CD4-positive, alpha-beta T cell treated with Interleukin-1 beta for 1 hour (primary cell): ENCODE measurements around the gene RNLS.
"Not testable (repeated sequence)": the region's sequence is repeated elsewhere in the genome, so short reads cannot be mapped to it uniquely, and the experiment has no call there.

Source experiments
- DNase-seq, 2 donors: peaks; one replicate each; pipeline ENCODE4 v3.0.0-alpha.2; 2020 to 2022

Gene RNLS

DNA sequence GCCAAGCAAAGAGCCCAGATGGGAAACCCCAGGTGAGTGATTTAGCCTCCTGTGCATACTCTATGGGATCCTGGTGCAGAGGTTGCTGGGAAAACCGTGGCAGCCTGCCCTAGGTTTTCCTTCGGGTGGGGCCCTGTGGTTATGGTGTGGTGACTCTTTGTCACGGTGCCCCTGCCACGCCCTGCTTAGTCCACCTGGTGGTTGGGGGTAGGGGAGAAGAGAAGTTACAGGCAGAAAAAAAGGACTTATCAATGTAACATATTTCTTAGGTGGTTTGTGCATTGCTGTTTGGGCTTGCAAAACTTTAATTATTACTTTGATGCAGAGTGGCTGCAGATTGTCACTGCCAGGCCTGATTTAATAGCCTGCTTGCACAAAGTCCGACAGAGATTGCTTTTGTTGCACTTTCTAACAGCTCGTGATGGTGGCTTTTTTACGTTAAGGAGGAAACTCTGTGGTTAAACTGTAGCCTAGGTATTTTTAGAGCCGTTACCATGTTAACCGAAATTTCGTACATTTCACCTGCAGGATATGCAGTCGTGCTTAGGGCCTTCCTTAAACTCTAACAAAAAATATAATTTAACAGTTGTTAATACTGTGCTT, 197.4 kb downstream of the RNLS start:
- DNase-seq: peak; percentile 59 to 73

GRCh38 chr10:88383276-88383675, 199.8 kb downstream of the RNLS start:
- no peak for DNase-seq

- no peak for DNase-seq
These were observed 200.4 kb downstream of the RNLS start for GRCh38 chr10:88382699-88383098.

GRCh38 chr10:88379575-88379974, 203.5 kb downstream of the RNLS start:
- DNase-seq: no peak

DNA sequence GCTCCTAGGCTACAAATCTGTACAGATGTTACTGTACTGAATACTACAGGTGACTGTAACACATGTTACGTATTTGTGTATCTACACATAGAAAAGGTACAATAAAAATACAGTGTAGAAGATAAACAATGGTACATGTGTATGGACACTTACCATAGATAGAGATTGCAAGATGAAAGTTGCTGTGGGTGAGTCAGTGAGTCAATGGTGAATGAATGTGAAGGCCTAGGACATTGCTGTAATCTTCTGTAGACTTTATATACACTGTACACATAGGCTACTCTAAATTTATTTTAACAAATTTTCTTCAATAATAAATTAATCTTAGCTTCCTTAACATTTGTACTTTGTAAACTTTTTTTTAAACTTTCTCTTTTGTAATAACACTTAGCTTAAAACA, 205.6 kb downstream of the RNLS start:
- DNase-seq: no peak

DNA sequence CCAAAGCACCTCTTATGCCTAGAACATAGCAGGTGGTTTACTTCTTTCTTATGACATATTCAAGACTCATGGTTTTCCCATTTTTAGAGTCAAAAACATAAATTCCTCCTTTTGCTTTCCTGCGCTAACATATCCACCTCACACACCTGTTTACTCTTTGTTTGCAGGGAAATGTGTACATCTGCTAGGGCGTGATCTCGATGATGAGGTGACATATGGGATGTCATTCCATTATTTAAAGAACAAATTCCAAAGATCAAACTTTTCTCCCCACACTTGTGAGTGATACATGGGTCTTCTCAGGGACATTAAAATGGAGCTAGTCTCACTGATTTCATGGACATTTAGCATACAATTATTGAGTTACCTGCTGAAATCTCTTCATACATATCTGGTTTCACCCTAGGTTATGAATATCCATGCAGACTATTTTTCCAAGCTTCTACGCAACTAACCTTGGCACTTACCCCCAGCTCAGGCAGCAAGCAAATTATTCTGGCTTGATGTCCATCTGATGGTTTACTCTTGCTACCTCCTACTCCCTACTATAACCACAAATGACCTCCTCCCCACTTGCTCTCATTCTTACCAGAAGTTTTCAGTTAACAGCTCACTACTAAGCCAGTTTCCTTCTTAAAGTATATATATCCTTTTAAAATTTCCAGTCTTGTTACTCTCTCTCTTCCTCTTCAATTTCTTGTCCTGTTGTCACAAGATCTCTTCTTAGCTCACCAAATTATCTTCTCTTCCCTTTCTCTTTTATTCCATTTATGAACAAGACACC, 208.5 kb downstream of the RNLS start:
- no peak for DNase-seq

DNA sequence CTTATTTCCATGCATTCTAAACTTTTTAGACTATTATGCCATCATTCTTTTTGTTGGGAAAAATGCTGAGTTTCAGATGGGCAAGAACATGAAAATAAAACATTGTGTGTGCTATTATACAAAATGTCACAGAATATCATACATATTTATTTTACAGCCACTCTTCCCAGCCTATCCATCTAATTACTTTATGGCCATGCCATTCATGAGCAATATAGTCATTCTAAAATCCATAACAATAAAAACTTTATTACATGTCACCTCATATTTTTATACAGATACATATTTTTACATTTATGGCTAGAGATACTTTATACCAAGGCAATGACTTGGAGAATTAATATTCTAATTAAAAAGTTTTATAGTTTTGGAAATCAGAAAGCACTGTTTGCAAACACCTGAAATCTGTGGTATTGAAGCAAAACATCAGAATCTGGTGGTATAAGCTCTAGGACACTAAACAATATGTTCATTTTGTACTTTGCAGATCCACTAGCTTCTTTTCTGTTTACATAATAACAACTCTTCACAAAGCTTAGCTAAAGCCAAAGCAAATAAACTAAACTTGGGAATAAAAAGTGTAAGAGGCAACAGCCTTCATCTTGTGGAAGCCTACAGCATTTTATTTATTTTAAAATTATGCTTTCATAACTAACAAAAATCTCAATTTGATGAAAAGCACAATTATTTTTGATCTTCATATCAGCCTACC, 210.1 kb downstream of the RNLS start:
- no peak for DNase-seq

DNA sequence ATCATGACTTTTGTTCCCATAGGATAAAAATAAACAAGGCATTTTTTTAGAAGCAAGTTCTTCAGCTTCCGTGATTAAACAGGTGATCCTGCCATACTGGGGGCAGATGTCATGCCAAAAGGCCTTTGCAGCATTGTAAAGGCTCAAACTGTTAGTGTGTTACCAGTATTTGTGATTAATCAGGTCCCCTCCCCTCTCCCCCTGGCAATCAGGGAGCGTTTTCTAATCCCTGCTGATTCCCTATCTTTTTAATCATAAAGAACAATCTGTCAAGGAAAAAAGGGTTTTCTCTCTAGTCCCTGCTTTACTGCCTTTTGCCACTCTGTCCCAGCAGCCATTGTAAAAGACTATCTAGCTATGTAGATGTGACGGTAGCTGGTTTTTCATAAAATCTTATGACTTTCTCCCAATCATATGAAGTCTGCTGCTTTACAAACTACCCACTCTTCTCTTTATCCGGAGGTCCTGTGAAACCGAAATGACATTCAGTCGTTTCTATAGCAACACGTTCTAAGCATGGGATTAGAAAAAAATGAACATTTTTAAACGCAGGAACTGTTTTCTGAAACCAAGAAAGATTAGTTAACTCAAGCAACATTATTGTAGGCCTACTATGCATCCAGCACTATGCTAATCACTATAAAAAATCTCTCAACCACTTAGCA, 210.9 kb downstream of the RNLS start:
- DNase-seq: no peak

- no peak for DNase-seq
These were observed 212.4 kb downstream of the RNLS start for GRCh38 chr10:88370713-88371112.

- no peak for DNase-seq
These were observed 216.3 kb downstream of the RNLS start for GRCh38 chr10:88366772-88367171.

DNA sequence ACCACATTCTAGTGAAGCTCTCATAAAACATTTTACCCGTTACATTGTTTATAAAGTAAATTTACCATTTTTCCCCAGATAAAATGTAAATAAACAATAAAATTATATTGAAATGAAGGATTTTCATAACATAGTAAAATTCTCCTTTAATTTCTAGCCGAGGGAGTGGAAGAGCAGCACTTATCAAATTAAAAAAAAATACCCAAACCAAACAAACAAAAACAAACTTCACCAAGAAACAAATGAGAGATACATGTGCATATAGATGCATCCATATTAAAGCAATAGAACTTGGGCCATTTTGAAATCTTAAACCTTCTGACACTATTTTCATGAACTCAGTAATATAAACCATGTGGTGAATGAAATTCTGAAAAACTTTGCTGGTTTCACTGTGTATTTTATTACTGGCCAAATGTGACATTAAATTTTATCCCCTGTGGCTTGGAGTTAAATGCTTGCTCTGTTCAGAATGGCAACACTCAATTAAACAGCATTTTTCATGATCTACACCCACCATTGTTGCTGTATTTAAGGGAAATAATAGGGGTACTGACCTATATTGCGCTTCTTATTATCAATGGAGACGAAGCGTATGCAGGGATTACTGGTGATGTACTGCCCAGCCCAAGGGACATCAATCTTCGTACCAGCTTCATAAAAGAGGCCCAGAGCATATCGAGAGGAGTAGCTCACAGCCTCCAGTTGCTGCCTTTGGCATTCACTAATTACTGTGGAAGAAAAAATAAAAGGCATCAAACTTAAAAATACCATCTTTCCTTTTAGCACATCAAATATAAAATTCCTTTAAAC, 220.9 kb downstream of the RNLS start:
- DNase-seq: no peak

- no peak for DNase-seq
These were observed 221.6 kb downstream of the RNLS start for GRCh38 chr10:88361494-88361893.

- not testable (repeated sequence) for DNase-seq
These were observed 227.4 kb downstream of the RNLS start for GRCh38 chr10:88355750-88356149.

GRCh38 chr10:88347597-88348304, 235.4 kb downstream of the RNLS start:
- no peak for DNase-seq

DNA sequence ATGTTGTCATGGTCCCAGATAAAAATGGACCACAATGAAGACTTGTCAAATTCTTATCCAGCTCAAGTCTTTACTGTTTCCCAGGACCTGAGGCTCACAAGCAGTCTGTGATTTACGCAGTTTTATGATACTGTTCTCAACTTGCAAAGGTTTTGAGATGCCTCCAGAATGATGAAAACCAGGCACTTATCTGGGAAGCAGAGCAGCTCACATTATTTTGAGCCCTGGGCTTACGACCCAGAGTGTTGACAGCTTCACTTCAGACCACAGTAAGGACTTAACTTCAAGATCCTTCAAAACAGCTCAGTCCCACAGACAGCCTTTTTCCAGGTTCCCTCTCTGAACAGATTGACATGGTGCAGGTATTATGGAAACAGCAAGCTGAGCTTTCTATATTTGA, 236.1 kb downstream of the RNLS start:
- no peak for DNase-seq

- DNase-seq: no peak
These were observed 236.8 kb downstream of the RNLS start for GRCh38 chr10:88346144-88346977.

GRCh38 chr10:88343761-88344484, 239.2 kb downstream of the RNLS start:
- DNase-seq: no peak

DNA sequence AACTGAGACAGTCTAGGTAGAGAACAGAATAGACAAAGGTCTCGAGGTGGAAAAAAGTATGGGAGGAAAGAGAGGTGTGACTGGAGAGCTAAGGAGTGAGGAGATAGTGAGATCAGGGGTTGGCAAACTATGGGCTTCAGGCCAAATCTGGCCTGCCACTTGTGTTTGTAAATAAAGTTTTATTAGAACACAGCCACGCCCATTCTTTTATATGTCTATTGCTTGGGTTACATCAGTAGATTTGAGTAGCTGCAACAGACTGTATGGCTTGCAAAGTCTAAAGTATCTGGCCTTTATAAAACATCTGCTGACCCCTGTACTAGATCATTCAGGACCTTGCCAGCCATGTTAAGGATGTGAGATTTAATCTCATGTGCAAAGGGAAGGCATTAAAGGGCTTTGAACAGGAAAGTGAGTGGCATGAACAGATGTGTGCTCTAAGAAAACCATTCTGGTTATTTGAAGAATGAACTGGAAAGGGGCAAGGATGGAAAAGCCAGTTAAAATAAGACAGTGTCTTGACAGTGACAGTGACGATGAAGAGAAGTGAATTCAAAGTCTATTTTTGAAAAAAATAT, 240.3 kb downstream of the RNLS start:
- no peak for DNase-seq

DNA sequence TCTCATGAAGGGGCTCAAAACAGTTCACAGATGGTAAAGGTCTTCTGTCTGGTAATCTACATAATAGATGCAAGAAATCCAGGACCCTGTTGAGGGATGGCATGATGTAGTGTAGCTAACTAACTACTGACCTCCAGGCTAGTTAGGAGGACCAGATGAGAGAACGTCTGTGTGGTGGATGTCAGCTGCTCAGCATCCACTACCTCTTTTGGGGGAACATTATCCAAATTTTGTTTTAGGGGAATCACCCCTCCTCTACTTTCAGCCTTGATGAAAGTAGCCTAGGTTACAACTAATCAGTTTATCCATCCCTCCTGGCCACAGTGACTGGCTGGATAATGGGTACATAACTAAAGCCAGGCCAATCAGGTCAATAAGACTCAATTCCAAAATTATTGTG, 246.0 kb downstream of the RNLS start:
- DNase-seq: no peak

GRCh38 chr10:88336334-88336733, 246.8 kb downstream of the RNLS start:
- no peak for DNase-seq
